CD4-positive, alpha-beta T cell treated with Interleukin-15 for 1 hour (primary cell): Measurements from ENCODE around the gene PLEKHD1.
"Not testable (repeated sequence)": the region's sequence is repeated elsewhere in the genome, so short reads cannot be mapped to it uniquely, and the experiment has no call there.

ENCODE experiments used
- DNase-seq: peaks from one replicate; pipeline ENCODE4 v3.0.0-alpha.2; 2020

The PLEKHD1 gene

DNA sequence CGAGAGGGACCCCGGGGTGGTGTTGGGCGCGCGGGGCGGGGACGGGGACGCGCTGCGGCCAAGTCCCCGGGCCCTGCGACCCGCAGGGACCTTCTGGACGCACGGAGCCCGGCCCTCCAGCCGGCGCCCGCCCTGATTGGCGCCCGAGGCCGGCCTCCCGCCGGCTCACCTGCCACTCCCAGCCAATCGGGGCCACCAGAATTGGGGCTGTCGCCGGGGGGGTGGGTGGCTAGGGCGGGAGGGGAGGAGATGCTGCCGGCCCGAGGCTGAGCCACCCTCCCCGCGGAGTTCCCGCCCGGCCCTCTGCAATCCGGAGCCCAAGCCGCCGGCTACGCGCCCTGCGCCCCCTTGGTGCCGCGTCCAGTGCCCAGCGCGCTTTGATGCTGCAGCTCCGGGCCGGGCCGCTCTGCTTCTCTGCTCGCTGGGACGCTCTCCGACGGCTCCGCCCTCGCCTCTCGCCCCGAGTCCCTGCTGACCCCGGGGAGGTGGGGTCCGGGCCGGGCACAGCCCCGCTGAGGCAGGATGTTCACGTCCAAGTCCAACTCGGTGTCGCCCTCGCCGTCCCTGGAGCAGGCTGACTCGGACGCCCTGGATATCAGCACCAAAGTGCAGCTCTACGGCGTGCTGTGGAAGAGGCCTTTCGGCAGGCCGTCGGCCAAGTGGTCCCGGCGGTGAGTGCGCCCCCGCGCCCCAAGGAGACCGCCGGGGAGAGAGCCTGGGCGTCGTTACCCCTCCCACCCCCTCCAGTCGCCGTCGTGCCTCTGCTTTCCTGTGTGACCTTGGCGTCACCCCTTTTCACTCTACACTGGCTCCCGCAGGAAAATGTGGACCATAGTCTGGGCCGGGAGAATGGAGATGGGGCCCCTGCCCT lies at the start of gene PLEKHD1:
Gene PLEKHD1 (plus strand): TSS at position 285 of the 871 bp plus-strand sequence. CDS start 238 bp downstream, at position 523.
- no peak for DNase-seq

DNA sequence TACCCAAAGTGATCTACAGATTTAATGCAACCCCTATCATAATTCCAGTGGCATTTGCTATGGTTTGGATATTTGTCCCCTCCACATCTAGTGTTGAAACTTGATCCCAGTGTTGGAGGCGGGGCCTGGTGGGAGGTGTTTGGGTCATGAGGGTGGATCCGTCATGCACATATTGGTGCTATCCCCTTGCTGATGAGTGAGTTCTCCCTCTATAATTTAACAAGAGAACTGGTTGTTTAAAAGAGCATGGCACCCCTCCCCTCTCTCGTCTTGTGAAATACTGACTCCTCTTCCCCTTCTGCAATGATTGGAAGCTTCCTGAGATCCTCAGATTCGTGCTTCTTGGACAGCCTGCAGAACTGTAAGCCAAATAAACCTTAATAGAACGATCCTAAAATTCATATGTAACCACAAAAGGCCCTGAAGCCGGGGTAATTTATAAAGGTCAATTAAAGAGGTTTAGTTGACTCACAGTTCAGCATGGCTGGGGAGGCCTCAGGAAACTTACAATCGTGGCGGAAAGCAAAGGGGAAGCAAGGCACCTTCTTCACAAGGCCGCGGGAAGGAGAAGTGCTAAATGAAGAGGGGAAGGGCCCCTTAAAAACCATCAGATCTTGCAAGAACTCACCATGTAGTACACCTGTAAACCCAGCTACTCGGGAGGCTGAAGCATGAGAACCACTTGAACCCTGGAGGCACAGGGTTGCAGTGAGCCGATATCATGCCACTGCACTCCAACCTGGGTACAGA lies 44.8 kb upstream of the PLEKHD1 start:
- no peak for DNase-seq

GRCh38 chr14:69441948-69442347 lies 42.6 kb upstream of the PLEKHD1 start:
- DNase-seq, result no peak

DNA sequence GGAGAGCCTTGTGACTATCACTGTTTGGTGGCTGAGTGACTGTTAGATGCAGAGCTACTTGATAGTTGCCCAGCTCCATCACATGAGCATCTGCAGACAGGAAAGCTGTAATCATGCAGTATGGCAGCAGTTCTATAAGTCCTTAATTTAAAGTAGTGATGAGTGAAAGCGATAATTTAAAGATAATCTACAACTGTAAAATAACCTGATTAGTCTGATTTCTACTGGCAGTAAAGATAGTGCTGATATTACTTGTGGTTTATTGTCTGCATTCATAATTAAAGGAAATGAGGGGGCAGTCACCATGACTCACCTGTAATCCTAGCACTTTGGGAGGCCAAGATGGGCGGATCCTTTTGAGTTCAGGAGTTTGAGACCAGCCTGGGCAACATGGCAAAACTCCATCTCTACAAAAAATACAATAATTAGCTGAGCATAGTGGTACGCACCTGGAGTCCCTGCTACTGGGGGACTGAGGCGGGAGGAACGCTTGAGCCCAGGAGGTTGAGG lies 41.2 kb upstream of the PLEKHD1 start:
- no peak for DNase-seq

DNA sequence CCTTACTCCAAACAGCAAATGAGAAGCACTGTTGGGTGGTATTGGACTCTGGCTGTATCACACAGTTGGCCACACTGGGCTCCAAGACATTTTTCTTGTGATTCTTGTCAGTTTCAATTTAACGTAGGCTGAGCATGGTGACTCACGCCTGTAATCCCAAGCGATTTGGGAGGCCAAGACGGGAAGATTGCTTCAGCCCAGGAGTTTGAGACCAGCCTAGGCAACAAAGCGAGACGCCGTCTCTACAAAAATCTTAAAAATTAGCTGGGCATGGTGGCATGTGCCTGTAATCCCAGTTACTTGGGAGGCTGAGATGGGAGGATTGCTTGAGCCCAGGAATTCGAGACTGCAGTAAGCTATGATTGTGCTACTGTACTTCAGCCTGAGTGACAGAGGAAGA lies 35.3 kb upstream of the PLEKHD1 start:
- no peak for DNase-seq

DNA sequence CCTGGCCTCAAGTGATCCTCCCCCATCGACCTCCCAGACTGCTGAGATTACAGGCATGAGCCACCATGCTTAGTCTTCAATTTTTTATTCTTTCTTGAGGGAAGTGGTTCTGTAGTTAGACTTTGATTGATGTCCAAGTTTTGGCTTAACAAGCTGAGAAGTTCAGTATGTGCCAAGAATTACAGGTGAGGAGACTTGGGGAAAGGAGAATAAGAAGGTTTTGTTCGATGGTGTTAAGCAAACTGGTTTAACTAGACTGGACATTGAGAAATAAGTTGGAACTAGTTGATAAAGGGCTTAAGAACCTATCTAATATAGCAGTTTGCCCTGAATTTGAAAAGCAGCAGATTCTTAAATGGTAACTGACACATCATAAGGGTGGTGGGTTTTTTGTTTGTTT lies 32.6 kb upstream of the PLEKHD1 start:
- no peak for DNase-seq

- no peak for DNase-seq
Measured at GRCh38 chr14:69458350-69458749, 26.2 kb upstream of the PLEKHD1 start.

DNA sequence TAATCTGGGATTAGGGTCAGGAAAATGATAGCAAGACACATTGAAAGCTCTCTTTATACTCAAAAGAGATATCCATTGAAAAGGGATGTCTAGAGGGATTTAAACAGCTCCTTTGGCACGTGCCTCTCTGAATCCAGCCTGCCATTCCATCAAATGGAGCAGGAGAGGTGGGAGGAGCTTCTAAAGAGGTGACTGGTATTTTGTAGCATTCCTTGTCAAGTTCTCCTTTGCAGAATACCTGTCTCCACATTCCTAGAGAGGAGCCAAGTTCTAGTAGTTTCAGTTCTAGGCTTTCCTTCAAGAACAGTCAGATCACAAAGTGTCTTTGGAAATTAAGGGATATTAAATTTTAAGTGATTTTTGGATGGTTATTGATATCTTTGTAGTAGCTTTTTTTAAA lies 25.4 kb upstream of the PLEKHD1 start:
- DNase-seq, result no peak

DNA sequence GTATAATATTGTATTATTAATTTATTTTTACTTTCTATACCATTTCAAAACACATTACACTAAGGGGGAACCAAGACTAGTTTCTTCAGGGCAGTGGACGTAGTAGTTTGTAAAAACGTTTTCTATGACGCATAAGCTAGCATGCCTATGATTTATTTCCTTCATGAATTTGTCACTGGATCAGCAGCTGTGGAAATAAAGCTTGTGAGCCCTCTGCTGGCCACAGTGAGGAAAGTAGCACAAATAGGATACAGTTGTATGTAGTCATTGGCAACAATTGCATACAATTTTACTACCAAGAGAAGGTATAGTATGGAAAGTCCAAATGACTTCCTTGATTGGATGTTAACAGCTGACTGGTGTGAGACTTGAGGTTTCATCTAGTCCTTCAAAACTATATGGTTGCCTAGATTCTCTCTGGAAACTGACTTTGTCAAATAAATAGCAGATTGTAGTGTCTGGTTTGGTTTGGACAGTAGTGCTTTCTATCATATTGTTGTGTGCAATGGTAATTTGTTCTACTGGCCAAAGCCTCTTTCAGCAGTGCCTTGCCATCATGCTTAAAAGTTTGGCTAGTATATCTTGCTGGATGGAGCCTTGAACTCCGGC lies 24.3 kb upstream of the PLEKHD1 start:
- DNase-seq, result peak; percentile 65

DNA sequence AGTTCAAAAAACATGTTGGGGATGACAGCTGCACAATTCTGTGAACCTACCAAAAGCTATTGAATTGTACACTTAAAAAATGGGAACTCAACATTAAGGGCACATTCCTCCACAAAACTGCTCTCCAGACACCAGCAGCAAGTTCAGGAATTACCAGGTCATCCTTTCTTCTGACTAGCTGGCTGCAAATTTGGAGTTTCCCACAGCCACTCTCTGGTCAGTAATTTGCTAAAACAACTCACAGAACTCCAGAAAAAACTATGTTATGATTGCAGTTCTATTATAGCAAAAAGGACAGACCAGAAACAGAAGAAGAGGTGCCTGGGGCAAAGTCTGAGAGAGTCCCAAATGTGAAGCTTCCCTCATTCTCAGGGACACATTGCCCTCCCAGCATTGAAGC lies 20.1 kb upstream of the PLEKHD1 start:
- no peak for DNase-seq

- no peak for DNase-seq
Measured at GRCh38 chr14:69464829-69465228, 19.7 kb upstream of the PLEKHD1 start.

DNA sequence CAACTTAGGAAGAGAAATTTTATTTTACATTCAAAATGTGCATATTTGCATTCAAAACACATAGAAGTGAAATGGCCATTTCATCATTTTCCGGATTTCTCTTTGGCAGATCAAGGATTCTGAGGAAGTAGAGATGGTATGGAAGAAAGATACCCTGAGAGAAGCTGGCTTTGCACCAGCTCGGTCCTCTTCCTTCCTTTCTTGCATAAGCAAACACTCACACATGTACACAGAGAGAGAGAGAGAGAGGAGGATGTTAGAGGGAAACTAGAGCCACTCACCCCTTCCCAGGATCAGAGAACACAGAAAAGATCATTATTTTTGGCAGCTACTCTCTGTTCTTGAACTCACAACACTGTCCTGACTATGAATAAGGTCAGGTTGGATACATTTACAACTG lies 15.6 kb upstream of the PLEKHD1 start:
- no peak for DNase-seq

DNA sequence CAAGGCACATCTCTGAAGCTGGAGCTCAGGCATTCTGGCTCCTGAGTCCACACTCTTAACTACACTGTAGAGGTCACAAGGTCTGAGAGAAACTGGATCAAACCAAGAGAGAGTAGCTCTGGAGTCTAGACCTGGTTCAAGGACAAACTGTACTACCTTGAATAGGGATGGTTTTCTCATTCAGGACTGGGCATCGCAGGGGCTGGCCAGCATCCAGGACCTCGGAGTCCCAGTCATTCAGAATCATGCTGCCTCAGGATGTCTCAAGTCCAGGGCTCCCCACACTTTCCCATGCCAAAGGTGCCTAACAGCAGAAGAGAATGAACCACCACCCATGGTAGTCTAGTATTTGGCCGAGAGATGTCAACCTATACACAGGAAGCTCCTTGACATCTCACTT lies 13.1 kb upstream of the PLEKHD1 start:
- DNase-seq, result no peak

DNA sequence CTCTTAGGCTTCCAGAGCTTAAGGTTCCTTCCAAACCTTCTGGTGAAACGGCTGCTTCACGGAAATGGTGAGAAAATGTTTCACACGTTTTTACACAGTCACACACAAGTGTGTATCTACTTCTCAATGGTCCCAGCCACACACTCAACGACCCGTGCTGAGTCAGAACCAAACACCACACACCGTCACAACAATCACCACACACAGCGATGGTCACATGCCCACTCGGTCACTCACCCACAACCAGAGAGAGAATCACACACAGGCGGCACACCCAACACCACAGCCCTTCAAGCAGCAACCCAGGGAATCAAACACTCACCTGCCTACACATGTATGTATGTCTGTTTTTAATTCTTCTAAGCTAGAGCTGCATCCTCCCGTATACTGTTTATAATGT lies 12.6 kb upstream of the PLEKHD1 start:
- DNase-seq, result no peak

- no peak for DNase-seq
Measured at GRCh38 chr14:69473260-69473659, 11.3 kb upstream of the PLEKHD1 start.

DNA sequence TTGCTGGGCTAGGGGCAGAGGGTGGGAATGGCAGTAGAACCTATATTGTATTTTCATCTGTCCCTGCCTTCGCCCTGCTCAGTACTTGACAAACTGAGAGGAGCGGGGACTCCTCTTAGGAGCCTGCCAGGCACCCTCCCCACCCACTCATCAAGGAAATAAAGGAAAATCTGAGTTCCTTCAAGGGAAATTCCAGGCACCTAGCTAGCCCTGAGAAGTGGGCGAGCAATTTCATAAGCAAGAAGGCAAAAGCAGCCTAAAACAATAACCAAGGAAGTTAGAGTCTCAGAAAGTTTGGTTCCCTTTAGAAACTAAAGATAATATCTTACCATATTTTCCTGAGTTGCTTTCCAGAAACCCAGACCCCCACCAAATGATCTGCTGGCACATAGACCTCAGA lies 10.6 kb upstream of the PLEKHD1 start:
- DNase-seq, result no peak

DNA sequence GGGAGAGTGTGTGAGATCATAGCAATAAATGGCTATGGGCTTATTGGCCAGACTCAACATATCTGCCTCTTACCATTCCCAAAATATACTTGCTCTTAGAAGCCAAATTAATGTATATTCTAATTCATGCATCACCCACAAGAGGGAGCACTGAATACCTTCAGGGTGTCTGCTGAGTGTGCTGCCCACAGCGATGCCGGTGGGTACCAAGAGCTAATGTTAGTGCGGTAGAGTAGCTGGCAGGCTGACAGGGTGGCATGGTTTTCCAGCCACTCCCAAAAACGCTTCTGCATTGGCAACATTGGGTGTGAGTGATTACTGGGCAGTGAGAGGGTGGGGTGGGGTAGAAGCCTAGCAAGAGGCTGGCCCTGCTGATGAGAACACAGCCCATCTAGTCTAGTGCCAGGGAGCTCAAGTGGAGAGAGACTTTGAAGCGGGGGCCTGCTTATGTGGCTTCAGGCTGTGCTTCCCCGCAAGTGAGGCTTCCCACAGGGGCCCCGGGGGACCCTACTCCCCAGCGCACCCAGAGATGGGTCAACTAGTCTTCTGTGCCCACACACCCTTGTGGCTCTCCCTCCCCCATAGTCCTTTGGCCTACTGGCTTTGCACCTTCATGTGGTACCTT lies 9.2 kb upstream of the PLEKHD1 start:
- no peak for DNase-seq

GRCh38 chr14:69476824-69477450 lies 7.6 kb upstream of the PLEKHD1 start:
- DNase-seq, result not testable (repeated sequence)

DNA sequence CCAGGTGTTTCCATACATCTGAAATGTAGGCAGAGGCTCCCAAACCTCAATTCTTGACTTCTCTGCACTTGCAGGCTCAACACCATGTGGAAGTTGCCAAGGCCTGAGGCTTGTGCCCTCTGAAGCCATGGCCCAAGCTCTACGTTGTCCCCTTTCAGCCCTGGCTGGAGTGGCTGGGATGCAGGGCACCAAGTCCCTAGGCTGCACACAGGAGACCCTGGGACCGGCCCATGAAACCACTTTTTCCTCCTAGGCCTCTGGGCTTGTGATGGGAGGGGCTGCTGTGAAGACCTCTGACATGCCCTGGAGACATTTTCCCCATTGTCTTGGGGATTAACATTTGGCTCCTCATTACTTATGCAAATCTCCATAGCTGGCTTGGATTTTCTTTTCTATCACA lies 6.5 kb upstream of the PLEKHD1 start:
- not testable (repeated sequence) for DNase-seq

- DNase-seq, result no peak
Measured at GRCh38 chr14:69479696-69480095, 4.8 kb upstream of the PLEKHD1 start.

GRCh38 chr14:69480136-69480535 lies 4.4 kb upstream of the PLEKHD1 start:
- DNase-seq, result no peak

- DNase-seq, result no peak
Measured at GRCh38 chr14:69481815-69482568, 2.5 kb upstream of the PLEKHD1 start.
